ENCODE data around the gene HDAC4.

GRCh38 chr2:239431536-239431935, 30.7 kb upstream of the HDAC4 start:
- TF ChIP-seq SMC3 (IDR thresholded peaks at IDR 0.05) (no peak), MAX (IDR thresholded peaks at IDR 0.05) (no peak), CTCF (IDR thresholded peaks at IDR 0.05) (no peak), RAD21 (conservative IDR thresholded peaks at IDR 0.05 in 1 of 2, IDR thresholded peaks at IDR 0.05 in 1 of 2) (no peak), NFE2L2 (conservative IDR thresholded peaks at IDR 0.05; ENCODE audit: low read length) (no peak)

All from A549 (cell line).